Natural killer cell (primary cell): Measurements from ENCODE around the gene ZNF79. TPM values are rescaled to one million over a fixed set of nuclear protein-coding genes. Genes with fewer than 3 reads are reported as not detected.

ENCODE experiments used
- ATAC-seq, 3 donors: fragments of 150-1000 bp in 2 of 3; fragments of 200-7000 bp in 1 of 3; cut with Tn5 transposase; 1 replicate in 1 of 3; 2 replicates in 2 of 3; pipeline ENCODE4 v1.10.0; 2021; ENCODE audit warnings: mild to moderate bottlenecking in 2 of 3, moderate library complexity in 2 of 3
- DNase-seq, 2 donors: peaks; one replicate each; pipeline versions ENCODE4 v3.0.0 to v3.0.0-alpha.2; 2013 to 2021; ENCODE audit warnings: mixed read lengths in 1 of 2
- H3K27ac ChIP-seq: one replicate; pipeline ENCODE4 v1.5.1; 2013; ENCODE audit warnings: mild to moderate bottlenecking, low read length
- H3K27me3 ChIP-seq: one replicate; pipeline ENCODE4 v1.6.1; 2013; ENCODE audit warnings: low read length; ENCODE audit not compliant: control insufficient read depth, insufficient read depth
- H3K36me3 ChIP-seq: one replicate; pipeline ENCODE4 v1.6.1; 2013; ENCODE audit warnings: low read length; ENCODE audit not compliant: control insufficient read depth, insufficient read depth
- H3K4me1 ChIP-seq: one replicate; pipeline ENCODE4 v1.6.1; 2013; ENCODE audit warnings: low read length; ENCODE audit not compliant: control insufficient read depth, insufficient read depth
- H3K4me3 ChIP-seq: one replicate; pipeline ENCODE4 v1.5.1; 2013; ENCODE audit warnings: low read length
- H3K9me3 ChIP-seq: one replicate; pipeline ENCODE4 v1.6.1; 2013; ENCODE audit warnings: low read length; ENCODE audit not compliant: control insufficient read depth, insufficient read depth
- H3K27ac Mint-ChIP-seq, 2 donors: one replicate each; pipeline ENCODE4 v1.8.0; 2022; ENCODE audit warnings: mild to moderate bottlenecking in 2 of 2, mixed read lengths in 2 of 2, moderate library complexity in 1 of 2
- H3K27me3 Mint-ChIP-seq, 2 donors: one replicate each; pipeline ENCODE4 v1.8.0; 2022; ENCODE audit warnings: low read depth in 2 of 2, mixed read lengths in 2 of 2
- H3K36me3 Mint-ChIP-seq: one replicate; pipeline ENCODE4 v1.8.0; 2022; ENCODE audit warnings: mixed read lengths
- H3K4me1 Mint-ChIP-seq, 2 donors: one replicate each; pipeline ENCODE4 v1.8.0; 2022; ENCODE audit warnings: mixed read lengths in 2 of 2
- H3K4me3 Mint-ChIP-seq: one replicate; pipeline ENCODE4 v1.8.0; 2022; ENCODE audit warnings: mild to moderate bottlenecking, moderate library complexity, mixed read lengths
- H3K9me3 Mint-ChIP-seq, 2 donors: one replicate each; pipeline ENCODE4 v1.8.0; 2022; ENCODE audit warnings: mixed read lengths in 2 of 2
- WGBS: methylation state at CpG from one replicate; pipeline ENCODE4 v1.1.7; 2013; ENCODE audit warnings: missing lambda C conversion rate; ENCODE audit not compliant: insufficient coverage; 5-methylcytosine and 5-hydroxymethylcytosine counted together
- intact Hi-C: fragments of 100-400 bp; cut with micrococcal nuclease; formaldehyde crosslinking; loops from one replicate; pipeline ENCODE4 v1.14.2; 2022
- total RNA-seq, 4 donors: library from RNA; stranded (reverse); fragments of 120-200 nt in 1 of 4; gene quantifications; one replicate each; pipeline versions ENCODE4 v1.2.3 to v1.2.4, GENCODE V29; 2013 to 2022
- TF ChIP-seq, protein P1 (sequence below): fragments of 200-600 bp; IDR thresholded peaks from one replicate; pipeline ENCODE4 v1.8.0; 2022; ENCODE audit warnings: antibody characterized with exemption

The ZNF79 gene
- total RNA-seq, 3 donors from 2014 or later (not counting 1 experiment from before 2014, with no cell fraction given): 13.8 to 16.1 (median 14.2) TPM

DNA sequence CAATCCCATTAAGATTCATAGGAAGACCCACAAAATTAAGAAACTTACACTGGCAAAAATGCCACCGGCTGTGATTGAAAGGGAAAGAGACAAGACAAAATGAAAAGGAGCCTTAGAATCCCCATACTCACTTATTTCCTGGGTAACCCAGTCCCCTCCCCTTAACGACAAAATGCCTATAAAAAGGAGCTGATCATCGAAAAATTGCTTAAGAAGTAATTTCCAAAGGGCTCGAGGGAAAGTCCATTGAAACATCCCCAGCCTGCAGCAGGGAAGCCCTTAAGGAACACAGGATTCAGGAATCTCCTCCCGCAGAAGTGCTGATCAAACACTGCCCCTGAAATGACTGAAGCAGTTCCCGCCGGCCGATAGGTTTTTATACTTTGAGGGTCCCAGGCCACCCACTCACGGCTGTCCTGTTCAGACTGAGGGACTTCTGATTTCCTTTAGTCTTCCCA lies 677 bp upstream of the ZNF79 start:
- peak overlapping the region; percentile 95 to 99 for H3K27ac Mint-ChIP-seq
- no peaks in the 10 kb centered on the region for H3K9me3 Mint-ChIP-seq
- H3K27me3 Mint-ChIP-seq: no peaks in the 10 kb centered on the region
- Histone ChIP-seq H3K4me1 (peaks cover 33% of the 10 kb centered on the region), H3K4me3 (peak overlapping the region; percentile 76), H3K27ac (peak overlapping the region; percentile 62), H3K9me3 (no peaks in the 10 kb centered on the region), H3K27me3 (no peaks in the 10 kb centered on the region), H3K36me3 (peaks cover 3% of the 10 kb centered on the region)
- peak overlapping the region; percentile 99 for H3K4me3 Mint-ChIP-seq
- H3K4me1 Mint-ChIP-seq: peaks cover 41 to 56% of the 10 kb centered on the region in 2 donors
- no peak for ATAC-seq
- intact Hi-C loops: loop anchor here (10.0 kb wide), 1 partner anchor 139 kb away; no protein-coding TSS in a partner anchor
- DNase-seq: no peak
- H3K36me3 Mint-ChIP-seq: no peaks in the 10 kb centered on the region
- 2% methylated on average over 4 of the region's 9 CpGs for WGBS
- TF ChIP-seq, protein P1, sequence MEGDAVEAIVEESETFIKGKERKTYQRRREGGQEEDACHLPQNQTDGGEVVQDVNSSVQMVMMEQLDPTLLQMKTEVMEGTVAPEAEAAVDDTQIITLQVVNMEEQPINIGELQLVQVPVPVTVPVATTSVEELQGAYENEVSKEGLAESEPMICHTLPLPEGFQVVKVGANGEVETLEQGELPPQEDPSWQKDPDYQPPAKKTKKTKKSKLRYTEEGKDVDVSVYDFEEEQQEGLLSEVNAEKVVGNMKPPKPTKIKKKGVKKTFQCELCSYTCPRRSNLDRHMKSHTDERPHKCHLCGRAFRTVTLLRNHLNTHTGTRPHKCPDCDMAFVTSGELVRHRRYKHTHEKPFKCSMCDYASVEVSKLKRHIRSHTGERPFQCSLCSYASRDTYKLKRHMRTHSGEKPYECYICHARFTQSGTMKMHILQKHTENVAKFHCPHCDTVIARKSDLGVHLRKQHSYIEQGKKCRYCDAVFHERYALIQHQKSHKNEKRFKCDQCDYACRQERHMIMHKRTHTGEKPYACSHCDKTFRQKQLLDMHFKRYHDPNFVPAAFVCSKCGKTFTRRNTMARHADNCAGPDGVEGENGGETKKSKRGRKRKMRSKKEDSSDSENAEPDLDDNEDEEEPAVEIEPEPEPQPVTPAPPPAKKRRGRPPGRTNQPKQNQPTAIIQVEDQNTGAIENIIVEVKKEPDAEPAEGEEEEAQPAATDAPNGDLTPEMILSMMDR: no peak

DNA sequence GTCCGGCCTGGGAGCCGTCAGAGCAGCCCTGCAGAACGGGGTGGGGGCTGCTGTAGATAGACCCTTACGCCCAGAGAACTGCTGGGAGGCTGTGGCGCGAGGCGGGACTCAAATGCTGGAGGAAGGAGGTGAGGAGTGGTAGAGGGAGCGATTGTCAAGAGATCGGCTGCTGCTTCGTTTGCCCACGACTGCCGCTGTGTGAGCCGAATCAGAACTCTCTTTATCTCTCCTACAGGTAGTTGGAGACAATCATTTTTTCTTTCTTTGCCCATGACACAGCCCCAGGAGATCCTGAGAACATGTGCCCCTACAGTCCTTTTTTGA lies 456 bp downstream of the ZNF79 start:
- H3K4me1 ChIP-seq: peaks cover 25% of the 10 kb centered on the region
- no peaks in the 10 kb centered on the region for H3K9me3 ChIP-seq
- H3K4me3 ChIP-seq: peak overlapping the region; percentile 76
- DNase-seq (peak in 1 of 2 donors; percentile 68), ATAC-seq (peak; percentile 15 to 38 (median 31))
- H3K27ac ChIP-seq: peak overlapping the region; percentile 62
- H3K36me3 ChIP-seq: peaks cover 11% of the 10 kb centered on the region
- Mint-ChIP-seq H3K9me3 (no peaks in the 10 kb centered on the region), H3K27me3 (no peaks in the 10 kb centered on the region), H3K36me3 (no peaks in the 10 kb centered on the region), H3K4me1 (peaks cover 37 to 51% of the 10 kb centered on the region in 2 donors), H3K4me3 (peak overlapping the region; percentile 99), H3K27ac (peak overlapping the region; percentile 95 to 99)
- 1% methylated on average over 13 of the region's 13 CpGs for WGBS
- TF ChIP-seq, protein P1: no peak
- no peaks in the 10 kb centered on the region for H3K27me3 ChIP-seq
- intact Hi-C loops: loop anchor here (1.0 to 10.0 kb wide), 3 partner anchors 27 to 140 kb away; partner anchors contain the start of genes LRSAM1, RPL12 and SLC2A8

DNA sequence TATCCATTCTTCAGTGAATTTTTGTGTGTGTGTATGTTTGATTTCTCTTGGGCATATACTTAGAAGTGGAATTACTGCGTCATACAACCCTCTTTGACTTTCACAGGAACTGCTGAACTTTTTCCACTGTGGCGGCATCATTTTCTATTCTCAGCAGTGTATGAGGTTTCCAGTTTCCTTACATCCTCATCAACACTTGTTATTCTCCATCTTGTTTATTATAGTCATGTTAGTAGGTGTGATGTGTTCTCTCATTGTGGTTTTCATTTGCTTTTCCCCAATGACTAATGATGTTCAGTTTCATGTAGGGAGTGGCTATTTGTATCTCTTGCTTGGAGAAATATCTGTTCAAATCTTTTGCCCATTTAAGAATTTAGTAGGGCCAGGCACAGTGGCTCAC lies 2.6 kb downstream of the ZNF79 start:
- Histone ChIP-seq H3K27ac (no peak overlapping the region), H3K27me3 (no peaks in the 10 kb centered on the region), H3K4me1 (peaks cover 25% of the 10 kb centered on the region), H3K4me3 (no peak overlapping the region), H3K36me3 (peaks cover 22% of the 10 kb centered on the region), H3K9me3 (no peaks in the 10 kb centered on the region)
- ATAC-seq (peak in 2 of 3 donors; percentile 2 to 12), DNase-seq (no peak)
- Mint-ChIP-seq H3K9me3 (no peaks in the 10 kb centered on the region), H3K27ac (peak overlapping the region; percentile 78 to 95), H3K27me3 (no peaks in the 10 kb centered on the region), H3K4me3 (peak overlapping the region; percentile 45), H3K4me1 (peaks cover 37 to 51% of the 10 kb centered on the region in 2 donors), H3K36me3 (peaks cover 16% of the 10 kb centered on the region)
- TF ChIP-seq, protein P1: no peak
- 60% methylated on average over 1 of the region's 2 CpGs for WGBS
- intact Hi-C loops: loop anchor here (10.0 kb wide), 1 partner anchor 142 kb away; no protein-coding TSS in a partner anchor

DNA sequence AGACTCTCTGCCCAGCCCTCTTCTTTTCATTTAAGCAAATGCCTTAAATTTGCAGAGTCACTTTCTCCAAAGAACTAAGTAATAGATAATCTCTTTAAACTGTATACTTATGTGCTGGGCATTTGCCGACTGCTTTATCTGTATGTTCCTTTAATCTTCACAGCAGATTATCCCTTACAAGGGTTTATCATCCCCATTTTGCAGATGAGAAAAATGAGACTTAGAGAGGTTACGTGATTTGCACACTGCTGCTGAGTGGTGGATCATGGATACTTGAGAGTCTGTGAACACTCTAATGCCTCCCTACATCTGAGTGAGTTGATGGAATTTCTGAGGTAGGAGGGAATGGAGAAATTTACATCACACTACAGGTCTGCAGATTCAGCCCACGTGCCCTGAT lies 4.2 kb downstream of the ZNF79 start:
- Histone ChIP-seq H3K27me3 (no peaks in the 10 kb centered on the region), H3K9me3 (no peaks in the 10 kb centered on the region), H3K36me3 (peaks cover 26% of the 10 kb centered on the region), H3K27ac (no peak overlapping the region), H3K4me3 (no peak overlapping the region), H3K4me1 (peaks cover 14% of the 10 kb centered on the region)
- H3K36me3 Mint-ChIP-seq: peaks cover 16% of the 10 kb centered on the region
- peaks cover 28 to 39% of the 10 kb centered on the region in 2 donors for H3K4me1 Mint-ChIP-seq
- no peaks in the 10 kb centered on the region for H3K27me3 Mint-ChIP-seq
- TF ChIP-seq, protein P1: no peak
- DNase-seq (no peak), ATAC-seq (no peak)
- no peaks in the 10 kb centered on the region for H3K9me3 Mint-ChIP-seq
- H3K4me3 Mint-ChIP-seq: peak overlapping the region; percentile 5
- peak overlapping the region in 1 of 2 donors; percentile 29 for H3K27ac Mint-ChIP-seq
- WGBS: no CpG with 5 or more reads among the region's 3 CpGs
- intact Hi-C loops: loop anchor here (10.0 kb wide), 1 partner anchor 144 kb away; no protein-coding TSS in a partner anchor
